Retinal pigment epithelial cell (primary cell): ENCODE measurements around the gene SGMS1.
A peak's percentile ranks its signal among the peaks of the same experiment; 100 is the strongest.
"Not testable (repeated sequence)": the region's sequence is repeated elsewhere in the genome, so short reads cannot be mapped to it uniquely, and the experiment has no call there.

Experiments used
- DNase-seq: peaks from one replicate; pipeline ENCODE4 v3.0.0-alpha.2; 2010; ENCODE audit warnings: low read depth
- H3K4me3 ChIP-seq: 2 replicates; pipeline ENCODE4 v1.5.1; 2011; ENCODE audit warnings: mild to moderate bottlenecking, low read length, control low read depth, moderate library complexity
- CTCF ChIP-seq: conservative IDR thresholded peaks from 2 replicates; pipeline ENCODE4 v1.5.1; 2011; ENCODE audit warnings: low read depth, low read length, control low read depth, inconsistent platforms

SGMS1 gene

GRCh38 chr10:50501924-50502452, 121.8 kb downstream of the SGMS1 start:
- no peak for TF ChIP-seq CTCF
- H3K4me3 ChIP-seq = no peak overlapping the region
- DNase-seq = no peak

DNA sequence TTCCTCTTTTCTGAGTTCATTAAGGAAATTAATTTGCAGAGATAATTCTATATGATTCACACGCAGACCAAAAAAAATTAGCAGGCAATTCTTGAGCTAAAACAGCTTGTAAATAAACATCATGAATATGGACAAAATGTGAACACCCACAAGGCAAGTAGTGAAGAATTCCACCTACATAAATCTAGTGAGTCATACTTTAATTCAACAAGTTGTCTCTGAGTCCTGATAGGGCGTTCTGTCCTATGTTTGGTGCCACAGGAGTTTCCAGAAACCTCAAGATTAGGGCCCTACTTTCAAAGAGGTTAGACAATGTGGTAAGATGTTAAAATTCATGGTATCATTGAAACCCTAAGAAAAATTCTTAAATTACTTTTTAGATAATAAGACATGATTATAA, 122.3 kb downstream of the SGMS1 start:
- no peak for TF ChIP-seq CTCF
- DNase-seq = no peak
- H3K4me3 ChIP-seq = no peak overlapping the region

- no peak for DNase-seq
- no peak for TF ChIP-seq CTCF
- H3K4me3 ChIP-seq = no peak overlapping the region
Observed at GRCh38 chr10:50498465-50498864, 125.3 kb downstream of the SGMS1 start.

GRCh38 chr10:50497758-50498157, 126.0 kb downstream of the SGMS1 start:
- peak; percentile 6 for DNase-seq
- no peak for TF ChIP-seq CTCF
- H3K4me3 ChIP-seq = no peak overlapping the region

DNA sequence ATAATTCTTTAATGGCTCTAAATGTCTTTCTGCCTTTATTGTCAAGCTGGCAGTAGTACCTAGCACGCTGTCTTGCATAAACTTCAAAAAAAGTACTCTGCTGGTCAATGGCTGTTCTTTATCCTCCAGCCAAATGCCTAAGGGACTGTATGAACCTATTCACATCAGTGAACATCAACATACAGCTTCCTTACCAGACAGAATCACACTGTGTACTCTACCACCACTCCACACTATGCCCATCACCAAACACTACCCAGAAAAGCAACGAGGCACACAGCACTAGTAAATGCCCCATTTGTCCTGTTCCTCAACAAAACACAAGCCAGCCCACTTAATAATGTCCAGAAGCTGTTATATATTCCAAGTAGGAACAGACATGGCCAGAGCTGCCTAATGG, 127.5 kb downstream of the SGMS1 start:
- H3K4me3 ChIP-seq = no peak overlapping the region
- DNase-seq = no peak
- no peak for TF ChIP-seq CTCF

DNA sequence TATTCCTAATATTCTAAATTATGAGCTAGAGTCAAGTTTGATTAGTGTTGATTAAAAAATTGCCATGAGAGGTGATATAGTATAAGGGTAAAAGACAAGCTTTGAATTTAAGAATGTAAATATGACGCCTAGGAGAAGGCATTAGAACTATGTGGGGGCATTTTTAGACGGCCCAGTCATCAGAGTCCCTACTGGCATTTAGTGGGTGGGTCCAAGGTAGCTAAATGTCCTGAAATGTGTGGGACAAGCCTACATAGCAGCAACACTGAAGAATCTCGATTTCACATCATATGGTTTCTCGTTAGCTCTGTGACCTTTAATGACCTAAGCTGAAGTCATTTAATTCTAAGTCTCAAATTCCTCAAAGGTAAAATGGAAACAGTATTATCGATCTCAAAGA, 133.5 kb downstream of the SGMS1 start:
- no peak overlapping the region for H3K4me3 ChIP-seq
- no peak for TF ChIP-seq CTCF
- no peak for DNase-seq

DNA sequence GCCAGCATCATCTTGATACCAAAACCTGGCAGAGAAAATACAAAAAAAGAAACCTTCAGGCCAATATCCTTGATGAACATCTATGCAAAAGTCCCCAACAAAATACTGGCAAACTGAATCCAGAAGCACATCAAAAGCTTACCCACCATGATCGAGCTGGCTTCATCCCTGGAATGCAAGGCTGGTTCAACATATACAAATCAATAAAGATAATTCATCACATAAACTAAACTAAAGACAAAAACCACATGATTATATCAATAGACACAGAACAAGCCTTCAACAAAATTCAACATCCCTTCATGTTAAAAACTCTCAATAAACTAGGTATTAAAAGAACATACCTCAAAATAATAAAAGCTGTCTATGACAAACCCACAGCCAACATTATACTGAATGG, 139.2 kb downstream of the SGMS1 start:
- not testable (repeated sequence) for H3K4me3 ChIP-seq, DNase-seq
